ENCODE data around the gene MRO. TPM values are rescaled to one million over a fixed set of nuclear protein-coding genes. Genes with fewer than 3 reads are reported as not detected.

The MRO gene
- total RNA-seq, 1 donor, result 1.8 TPM

DNA sequence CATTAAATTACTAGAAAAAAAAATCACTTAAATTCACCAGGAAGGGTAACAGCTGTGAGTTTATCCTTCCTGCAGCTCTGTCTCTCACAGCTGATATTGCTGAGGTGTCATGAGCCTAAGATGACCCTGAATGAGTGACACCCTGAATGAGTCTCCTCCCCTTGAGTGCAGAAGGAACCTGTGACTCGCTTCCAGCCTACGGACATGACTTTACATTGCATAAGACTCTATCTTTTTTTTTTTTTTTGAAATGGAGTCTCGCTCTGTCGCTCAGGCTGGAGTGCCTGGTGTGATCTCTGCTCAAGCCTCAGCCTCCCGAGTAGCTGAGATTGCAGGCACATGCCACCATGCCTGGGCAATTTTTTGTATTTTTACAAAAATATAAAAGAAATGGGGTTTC, 14.1 kb downstream of the MRO start:
- no peaks in the 10 kb centered on the region for H3K9me3 ChIP-seq (ENCODE audit: low read depth, low read length)
- DNase-seq (ENCODE audit: insufficient read length, low spot score, missing footprints), result no peak
- no peak overlapping the region for H3K4me3 ChIP-seq (ENCODE audit: insufficient read depth, low read length)

DNA sequence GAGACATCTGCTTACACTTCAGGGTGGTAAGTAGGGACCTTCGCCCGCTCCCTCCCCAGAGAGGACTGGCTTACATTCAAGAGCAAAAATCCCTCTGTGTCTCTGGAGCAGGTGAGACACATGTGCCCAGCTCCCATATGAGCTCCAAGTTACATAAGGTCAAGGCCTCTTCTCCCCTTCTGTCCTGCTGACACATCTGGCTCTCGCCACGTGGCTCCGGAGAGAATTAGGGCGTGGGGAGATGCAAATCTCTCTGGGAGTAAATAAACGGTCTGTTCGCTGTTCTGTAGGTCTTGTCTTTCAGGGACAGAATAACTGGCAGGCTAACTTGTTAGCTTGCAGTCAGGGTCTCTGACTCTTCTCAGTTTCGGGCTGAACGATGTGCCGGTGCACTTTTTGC, 16.2 kb downstream of the MRO start:
- H2AFZ ChIP-seq (ENCODE audit: low read length), result no peak overlapping the region
- TF ChIP-seq, protein P1, sequence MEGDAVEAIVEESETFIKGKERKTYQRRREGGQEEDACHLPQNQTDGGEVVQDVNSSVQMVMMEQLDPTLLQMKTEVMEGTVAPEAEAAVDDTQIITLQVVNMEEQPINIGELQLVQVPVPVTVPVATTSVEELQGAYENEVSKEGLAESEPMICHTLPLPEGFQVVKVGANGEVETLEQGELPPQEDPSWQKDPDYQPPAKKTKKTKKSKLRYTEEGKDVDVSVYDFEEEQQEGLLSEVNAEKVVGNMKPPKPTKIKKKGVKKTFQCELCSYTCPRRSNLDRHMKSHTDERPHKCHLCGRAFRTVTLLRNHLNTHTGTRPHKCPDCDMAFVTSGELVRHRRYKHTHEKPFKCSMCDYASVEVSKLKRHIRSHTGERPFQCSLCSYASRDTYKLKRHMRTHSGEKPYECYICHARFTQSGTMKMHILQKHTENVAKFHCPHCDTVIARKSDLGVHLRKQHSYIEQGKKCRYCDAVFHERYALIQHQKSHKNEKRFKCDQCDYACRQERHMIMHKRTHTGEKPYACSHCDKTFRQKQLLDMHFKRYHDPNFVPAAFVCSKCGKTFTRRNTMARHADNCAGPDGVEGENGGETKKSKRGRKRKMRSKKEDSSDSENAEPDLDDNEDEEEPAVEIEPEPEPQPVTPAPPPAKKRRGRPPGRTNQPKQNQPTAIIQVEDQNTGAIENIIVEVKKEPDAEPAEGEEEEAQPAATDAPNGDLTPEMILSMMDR (IDR thresholded peaks at IDR 0.05; ENCODE audit: extremely low read depth, low read depth, low read length), result no peak
- DNase-seq (ENCODE audit: insufficient read length, low spot score, missing footprints), result no peak

More for the DNA sequence above, 14.1 kb downstream of the MRO start:
- no peaks in the 10 kb centered on the region for H4K20me1 ChIP-seq (ENCODE audit: insufficient read depth, low read length)
- TF ChIP-seq, protein P1 (IDR thresholded peaks at IDR 0.05; ENCODE audit: extremely low read depth, low read depth, low read length), result no peak
- no peaks in the 10 kb centered on the region for H3K4me1 ChIP-seq (ENCODE audit: insufficient read depth, low read length)
- no peaks in the 10 kb centered on the region for H3K79me2 ChIP-seq (ENCODE audit: insufficient read depth, low read length)
- H3K27me3 ChIP-seq (ENCODE audit: insufficient read depth, low read length), result peaks cover 4% of the 10 kb centered on the region
- no peaks in the 10 kb centered on the region for H3K36me3 ChIP-seq (ENCODE audit: insufficient read depth, low read length)
- no peak overlapping the region for H3K4me2 ChIP-seq (ENCODE audit: insufficient read depth, low read length)
- no peak overlapping the region for H3K27ac ChIP-seq (ENCODE audit: low read depth, low read length)
- no peak overlapping the region for H2AFZ ChIP-seq (ENCODE audit: low read length)

DNA sequence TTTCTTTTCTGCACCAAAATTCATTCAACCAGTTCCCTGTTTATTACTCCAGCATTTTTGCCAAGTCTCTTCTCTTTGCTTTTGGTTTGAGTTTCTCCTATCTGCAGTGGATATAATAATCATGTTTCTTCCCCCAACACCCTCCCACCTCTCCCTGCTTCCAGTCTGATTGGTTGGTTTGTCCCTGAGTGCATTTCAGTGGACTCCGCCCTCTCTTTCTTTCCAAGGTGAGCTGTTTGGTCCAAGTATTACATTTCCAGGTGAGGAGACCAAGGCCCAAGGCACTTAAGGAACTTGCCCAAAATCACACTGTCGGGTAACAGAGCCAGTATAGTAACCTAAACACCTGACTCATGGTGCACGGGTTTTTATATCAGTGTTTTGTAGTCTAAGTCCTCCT, 17.7 kb downstream of the MRO start:
- Histone ChIP-seq H3K4me1 (ENCODE audit: insufficient read depth, low read length) (no peaks in the 10 kb centered on the region), H3K27me3 (ENCODE audit: insufficient read depth, low read length) (peaks cover 4% of the 10 kb centered on the region), H3K27ac (ENCODE audit: low read depth, low read length) (no peak overlapping the region), H3K9me3 (ENCODE audit: low read depth, low read length) (no peaks in the 10 kb centered on the region), H3K4me3 (ENCODE audit: insufficient read depth, low read length) (no peak overlapping the region), H3K79me2 (ENCODE audit: insufficient read depth, low read length) (no peaks in the 10 kb centered on the region), H4K20me1 (ENCODE audit: insufficient read depth, low read length) (no peaks in the 10 kb centered on the region), H2AFZ (ENCODE audit: low read length) (no peak overlapping the region), H3K4me2 (ENCODE audit: insufficient read depth, low read length) (no peak overlapping the region), H3K36me3 (ENCODE audit: insufficient read depth, low read length) (no peaks in the 10 kb centered on the region)
- TF ChIP-seq, protein P1 (IDR thresholded peaks at IDR 0.05; ENCODE audit: extremely low read depth, low read depth, low read length), result no peak
- no peak for DNase-seq (ENCODE audit: insufficient read length, low spot score, missing footprints)

More for the DNA sequence above, 16.2 kb downstream of the MRO start:
- Histone ChIP-seq H3K4me2 (ENCODE audit: insufficient read depth, low read length) (no peak overlapping the region), H3K36me3 (ENCODE audit: insufficient read depth, low read length) (no peaks in the 10 kb centered on the region), H3K79me2 (ENCODE audit: insufficient read depth, low read length) (no peaks in the 10 kb centered on the region), H3K27ac (ENCODE audit: low read depth, low read length) (no peak overlapping the region), H3K4me3 (ENCODE audit: insufficient read depth, low read length) (no peak overlapping the region), H3K4me1 (ENCODE audit: insufficient read depth, low read length) (no peaks in the 10 kb centered on the region), H3K27me3 (ENCODE audit: insufficient read depth, low read length) (peaks cover 4% of the 10 kb centered on the region), H4K20me1 (ENCODE audit: insufficient read depth, low read length) (no peaks in the 10 kb centered on the region), H3K9me3 (ENCODE audit: low read depth, low read length) (no peaks in the 10 kb centered on the region)

DNA sequence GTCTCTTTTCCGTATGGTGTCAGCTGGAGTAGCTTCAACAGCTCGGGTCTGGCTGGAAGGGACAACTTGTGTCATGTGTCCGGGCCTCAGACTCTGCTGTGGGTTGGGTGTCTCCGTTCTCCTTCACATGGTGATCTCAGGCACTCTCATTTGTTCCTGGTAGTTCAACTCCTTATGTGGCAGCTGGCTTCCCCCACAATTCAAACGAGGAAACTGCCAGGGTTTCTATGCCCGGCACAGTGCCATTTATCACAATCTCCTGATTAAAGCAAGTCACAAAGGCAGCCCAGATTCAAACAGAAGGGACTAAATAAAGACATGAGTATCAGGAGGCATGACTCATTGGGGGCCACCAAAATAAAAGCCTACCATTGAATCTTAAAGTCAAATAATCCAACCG, 22.7 kb downstream of the MRO start:
- Histone ChIP-seq H3K9me3 (ENCODE audit: low read depth, low read length) (no peaks in the 10 kb centered on the region), H3K27ac (ENCODE audit: low read depth, low read length) (no peak overlapping the region), H3K4me2 (ENCODE audit: insufficient read depth, low read length) (no peak overlapping the region), H3K79me2 (ENCODE audit: insufficient read depth, low read length) (no peaks in the 10 kb centered on the region), H3K4me1 (ENCODE audit: insufficient read depth, low read length) (no peaks in the 10 kb centered on the region), H3K4me3 (ENCODE audit: insufficient read depth, low read length) (no peak overlapping the region), H2AFZ (ENCODE audit: low read length) (no peak overlapping the region), H4K20me1 (ENCODE audit: insufficient read depth, low read length) (no peaks in the 10 kb centered on the region), H3K27me3 (ENCODE audit: insufficient read depth, low read length) (peaks cover 3% of the 10 kb centered on the region), H3K36me3 (ENCODE audit: insufficient read depth, low read length) (no peaks in the 10 kb centered on the region)
- DNase-seq (ENCODE audit: insufficient read length, low spot score, missing footprints), result no peak
- TF ChIP-seq, protein P1 (IDR thresholded peaks at IDR 0.05; ENCODE audit: extremely low read depth, low read depth, low read length), result no peak

All from osteoblast (primary cell).